GM21528 (cell line): ENCODE results near the gene LILRB1.
"Not testable (repeated sequence)": the region's sequence is repeated elsewhere in the genome, so short reads cannot be mapped to it uniquely, and the experiment has no call there.

Experiments used
- ATAC-seq: cut with Tn5 transposase; IDR thresholded peaks from one replicate; pipeline ENCODE4 v1.9.1; 2021; ENCODE audit warnings: mild to moderate bottlenecking, moderate library complexity; ENCODE audit not compliant: unreplicated experiment, low FRiP score

Gene LILRB1

GRCh38 chr19:54624234-54624633, 6.0 kb upstream of the LILRB1 start:
- ATAC-seq, result not testable (repeated sequence)

- not testable (repeated sequence) for ATAC-seq
Measured at GRCh38 chr19:54624934-54625730, 5.2 kb upstream of the LILRB1 start.

GRCh38 chr19:54626757-54627156, 3.5 kb upstream of the LILRB1 start:
- ATAC-seq, result no peak

- not testable (repeated sequence) for ATAC-seq
Measured at GRCh38 chr19:54627912-54628311, 2.4 kb upstream of the LILRB1 start.

GRCh38 chr19:54630782-54631181, 498 bp downstream of the LILRB1 start:
- no peak for ATAC-seq

- ATAC-seq, result not testable (repeated sequence)
Measured at GRCh38 chr19:54631489-54632337, 1.4 kb downstream of the LILRB1 start.

- ATAC-seq, result not testable (repeated sequence)
Measured at GRCh38 chr19:54632517-54632916, 2.2 kb downstream of the LILRB1 start.

- no peak for ATAC-seq
Measured at GRCh38 chr19:54633401-54633800, 3.1 kb downstream of the LILRB1 start.

GRCh38 chr19:54636081-54636480, 5.8 kb downstream of the LILRB1 start:
- ATAC-seq, result not testable (repeated sequence)

- ATAC-seq, result no peak
Measured at GRCh38 chr19:54638683-54639082, 8.4 kb downstream of the LILRB1 start.

- ATAC-seq, result not testable (repeated sequence)
Measured at GRCh38 chr19:54642953-54643352, 12.7 kb downstream of the LILRB1 start.

GRCh38 chr19:54643583-54643982, 13.3 kb downstream of the LILRB1 start:
- not testable (repeated sequence) for ATAC-seq

- ATAC-seq, result no peak
Measured at GRCh38 chr19:54644056-54644455, 13.8 kb downstream of the LILRB1 start.

- no peak for ATAC-seq
Measured at GRCh38 chr19:54646331-54646841, 16.1 kb downstream of the LILRB1 start.

- ATAC-seq, result no peak
Measured at GRCh38 chr19:54648129-54648528, 17.8 kb downstream of the LILRB1 start.

- ATAC-seq, result no peak
Measured at GRCh38 chr19:54650108-54650655, 19.9 kb downstream of the LILRB1 start.

- no peak for ATAC-seq
Measured at GRCh38 chr19:54653181-54653809, 23.0 kb downstream of the LILRB1 start.

GRCh38 chr19:54654447-54655321, 24.4 kb downstream of the LILRB1 start:
- ATAC-seq, result no peak

- no peak for ATAC-seq
Measured at GRCh38 chr19:54659300-54659699, 29.0 kb downstream of the LILRB1 start.

GRCh38 chr19:54660306-54660705, 30.0 kb downstream of the LILRB1 start:
- no peak for ATAC-seq
